ENCODE measurements around the gene RNF144A. TPM values are rescaled to one million over a fixed set of nuclear protein-coding genes. Genes with fewer than 3 reads are reported as not detected.

The RNF144A gene
- total and polyA plus RNA-seq, 2 of the 13 experiments (the other 11 are each of a cell fraction or from before 2014, with no cell fraction given), result 13.9 to 16.5 TPM

DNA sequence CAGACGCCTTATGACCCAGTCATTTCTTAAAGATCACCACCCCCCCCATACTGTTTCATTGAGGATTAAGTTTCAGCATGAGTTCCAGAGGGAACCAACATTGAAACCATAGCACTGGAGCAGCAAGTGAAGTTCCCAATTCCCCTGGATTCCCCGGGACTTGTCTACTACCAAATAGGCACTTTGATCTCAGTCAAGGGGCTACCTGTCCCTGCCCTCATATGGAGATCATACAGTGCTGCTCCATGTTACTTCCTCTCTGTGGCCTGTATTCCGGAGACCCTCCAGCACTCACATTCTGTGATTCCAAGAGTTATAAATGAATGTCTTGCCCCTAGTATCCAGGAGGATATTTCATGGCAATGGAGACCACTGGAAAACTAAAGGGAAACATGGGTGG, 42.5 kb downstream of the RNF144A start (continued):
- no peak for TF ChIP-seq CREB1 (IDR thresholded peaks at IDR 0.05)
- TF ChIP-seq CREB1 (CRISPR knock-in tag; IDR thresholded peaks at IDR 0.05), result no peak

GRCh38 chr2:6960659-6961058, 43.4 kb downstream of the RNF144A start:
- WGBS (ENCODE audit: low lambda C conversion rate), result 93% methylated on average over 8 of the region's 8 CpGs
- TF ChIP-seq ZNF331 (CRISPR knock-in tag; IDR thresholded peaks at IDR 0.05) (no peak), ZZZ3 (CRISPR knock-in tag; IDR thresholded peaks at IDR 0.05; ENCODE audit: borderline replicate concordance) (no peak), FOXM1 (CRISPR knock-in tag; IDR thresholded peaks at IDR 0.05) (no peak), ZKSCAN5 (CRISPR knock-in tag; IDR thresholded peaks at IDR 0.05) (no peak), POLR2A (IDR thresholded peaks at IDR 0.05; ENCODE audit: insufficient read depth in 1 of 2, low read depth in 2 of 2, low read length in 2 of 2) (no peak), ZNF180 (CRISPR knock-in tag; IDR thresholded peaks at IDR 0.05; ENCODE audit: borderline replicate concordance, low read depth) (no peak), HNRNPH1 (optimal IDR thresholded peaks at IDR 0.05; ENCODE audit: low read depth, low read length) (no peak), ZMYM3 (CRISPR knock-in tag; IDR thresholded peaks at IDR 0.05) (no peak), ASH2L (IDR thresholded peaks at IDR 0.05; ENCODE audit: insufficient read length, low read depth, low read length) (no peak), NBN (conservative IDR thresholded peaks at IDR 0.05) (no peak), EED (CRISPR knock-in tag; IDR thresholded peaks at IDR 0.05) (no peak), JDP2 (CRISPR knock-in tag; IDR thresholded peaks at IDR 0.05; ENCODE audit: borderline replicate concordance) (no peak), RBM39 (IDR thresholded peaks at IDR 0.05; ENCODE audit: low read depth, low read length, poor library complexity, severe bottlenecking) (no peak)
- TF ChIP-seq, protein P1, sequence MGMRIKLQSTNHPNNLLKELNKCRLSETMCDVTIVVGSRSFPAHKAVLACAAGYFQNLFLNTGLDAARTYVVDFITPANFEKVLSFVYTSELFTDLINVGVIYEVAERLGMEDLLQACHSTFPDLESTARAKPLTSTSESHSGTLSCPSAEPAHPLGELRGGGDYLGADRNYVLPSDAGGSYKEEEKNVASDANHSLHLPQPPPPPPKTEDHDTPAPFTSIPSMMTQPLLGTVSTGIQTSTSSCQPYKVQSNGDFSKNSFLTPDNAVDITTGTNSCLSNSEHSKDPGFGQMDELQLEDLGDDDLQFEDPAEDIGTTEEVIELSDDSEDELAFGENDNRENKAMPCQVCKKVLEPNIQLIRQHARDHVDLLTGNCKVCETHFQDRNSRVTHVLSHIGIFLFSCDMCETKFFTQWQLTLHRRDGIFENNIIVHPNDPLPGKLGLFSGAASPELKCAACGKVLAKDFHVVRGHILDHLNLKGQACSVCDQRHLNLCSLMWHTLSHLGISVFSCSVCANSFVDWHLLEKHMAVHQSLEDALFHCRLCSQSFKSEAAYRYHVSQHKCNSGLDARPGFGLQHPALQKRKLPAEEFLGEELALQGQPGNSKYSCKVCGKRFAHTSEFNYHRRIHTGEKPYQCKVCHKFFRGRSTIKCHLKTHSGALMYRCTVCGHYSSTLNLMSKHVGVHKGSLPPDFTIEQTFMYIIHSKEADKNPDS (CRISPR knock-in tag; IDR thresholded peaks at IDR 0.05), result no peak
- H3K4me2 ChIP-seq (ENCODE audit: low read depth, low read length), result no peak overlapping the region
- no peak overlapping the region for H3K9ac ChIP-seq (ENCODE audit: insufficient read depth, low read depth, low read length)
- H3K27me3 ChIP-seq (ENCODE audit: control insufficient read depth in 1 of 2, insufficient read depth in 2 of 2, low read length in 2 of 2), result no peaks in the 10 kb centered on the region
- no peak overlapping the region for H2AFZ ChIP-seq (ENCODE audit: low read length)
- ChIA-PET CTCF (ENCODE audit: low intra/inter-chr PET ratio, low total read pairs) (no interaction called here), POLR2A (no interaction called here)
- H3K4me1 ChIP-seq (ENCODE audit: insufficient read depth, low read length), result peaks cover 23% of the 10 kb centered on the region
- H3K27ac ChIP-seq (ENCODE audit: extremely low read length, insufficient read depth, low read length), result no peak overlapping the region
- H3K79me2 ChIP-seq (ENCODE audit: insufficient read depth, low read length), result no peaks in the 10 kb centered on the region
- FAIRE-seq (no peak), ATAC-seq (no peak), DNase-seq (ENCODE audit: low spot score) (no peak)
- no peak overlapping the region for H3K4me3 ChIP-seq (replicated peaks in 1 of 3; ENCODE audit: insufficient read depth in 1 of 3, low read depth in 2 of 3, low read length in 3 of 3)
- intact Hi-C loops (cut with micrococcal nuclease; ENCODE audit: unreplicated experiment) (no loop called here), in situ Hi-C loops (cut with HindIII; ENCODE audit: extremely low pct_ligation_motif_present, low pct_unique_long_range_greater_than_20kb) (no loop called here)
- no peaks in the 10 kb centered on the region for H3K36me3 ChIP-seq (replicated peaks in 1 of 2; ENCODE audit: control insufficient read depth in 1 of 2, insufficient read depth in 2 of 2, low read length in 2 of 2)
- BruUV-seq (replicated peaks), result no TSS peak
- no peaks in the 10 kb centered on the region for H3K9me3 ChIP-seq (ENCODE audit: low read length)
- no peaks in the 10 kb centered on the region for H4K20me1 ChIP-seq (ENCODE audit: insufficient read depth, low read length)

All from HepG2 (cell line).